ENCODE results near the gene EFNA1.

DNA sequence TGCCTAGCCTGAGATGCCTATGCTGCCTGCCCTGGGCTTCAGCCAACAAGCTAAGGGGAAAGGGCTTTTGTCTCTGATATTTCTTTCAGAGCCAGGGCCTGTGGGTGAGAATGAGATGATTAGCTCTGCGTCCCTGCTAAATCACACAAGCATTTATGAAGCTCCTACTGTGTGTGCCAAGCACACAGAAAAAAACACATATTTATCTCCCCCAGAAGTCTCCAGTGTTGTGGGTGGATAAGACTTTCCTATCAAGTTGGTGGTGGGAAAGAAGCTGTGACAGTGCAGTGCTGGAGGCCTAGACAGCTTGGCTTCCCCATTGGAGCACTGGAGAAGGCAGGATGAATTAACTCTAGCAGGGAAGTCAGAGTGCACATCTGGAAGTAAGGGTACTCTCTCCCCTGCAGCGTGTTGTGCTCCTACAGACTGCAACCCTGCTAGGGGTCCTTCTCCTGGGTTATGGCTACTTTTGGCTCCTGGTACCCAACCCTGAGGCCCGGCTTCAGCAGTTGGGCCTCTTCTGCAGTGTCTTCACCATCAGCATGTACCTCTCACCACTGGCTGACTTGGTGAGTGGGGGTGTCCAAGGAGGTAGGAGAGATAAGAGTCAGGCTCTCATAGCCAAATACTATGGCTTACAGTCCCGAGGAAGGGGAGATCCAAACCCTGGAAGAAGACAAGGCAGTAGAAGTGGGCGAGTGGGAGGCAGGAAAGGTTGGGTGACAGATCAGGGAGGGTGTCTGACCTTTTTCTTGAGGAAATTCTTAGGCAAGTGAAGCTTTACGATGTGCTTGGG is 9.7 kb downstream of the EFNA1 start:
- TF ChIP-seq POLR2AphosphoS5 (IDR thresholded peaks at IDR 0.05; ENCODE audit: low read depth, low read length) (no peak), POLR2A (IDR thresholded peaks at IDR 0.05; ENCODE audit: low read depth, low read length) (no peak)
